OCI-LY7 (cell line): ENCODE measurements around the gene MYBPHL. TPM values are rescaled to one million over a fixed set of nuclear protein-coding genes. Genes with fewer than 3 reads are reported as not detected.
A peak's percentile ranks its signal among the peaks of the same experiment; 100 is the strongest.

Experiments
- BruUV-seq: library from RNA; stranded (reverse); fragments of 400-500 nt; replicated peaks from 2 replicates; lab custom pipeline; 2021; lab: Mats Ljungman, UMichigan
- CTCF ChIA-PET: fragments of 300-600 bp; sonication (Branson Sonifier 250); formaldehyde crosslinking; loops from one replicate; lab custom pipeline; 2022; ENCODE audit warnings: antibody characterized with exemption; ENCODE audit not compliant: unreplicated experiment; lab: Charles Lee
- POLR2A ChIA-PET: fragments of 300-600 bp; sonication (Branson Sonifier 250); formaldehyde crosslinking; loops from one replicate; lab custom pipeline; 2022; ENCODE audit warnings: antibody characterized with exemption; lab: Charles Lee
- DNase-seq: peaks from one replicate; pipeline ENCODE4 v3.0.0-alpha.2; 2015; ENCODE audit warnings: low spot score
- H2AFZ ChIP-seq: fragments of 200-600 bp; sonication (generic), shearing (Covaris generic); 2 replicates; pipeline ENCODE4 v1.6.1; 2014; ENCODE audit warnings: mild to moderate bottlenecking, antibody characterized with exemption, low read length, moderate library complexity
- H3K27ac ChIP-seq: fragments of 200-600 bp; sonication (generic); 2 replicates; pipeline ENCODE4 v1.5.1; 2014; ENCODE audit warnings: mixed run types, low read depth, mild to moderate bottlenecking, moderate library complexity, low read length, inconsistent platforms; ENCODE audit not compliant: poor library complexity, severe bottlenecking
- H3K36me3 ChIP-seq: fragments of 200-600 bp; sonication (generic); 2 replicates; pipeline ENCODE4 v1.6.1; 2014; ENCODE audit warnings: mild to moderate bottlenecking, antibody characterized with exemption, low read length, moderate library complexity, mixed read lengths; ENCODE audit not compliant: insufficient read depth
- H3K4me1 ChIP-seq: fragments of 200-600 bp; sonication (generic); 2 replicates; pipeline ENCODE4 v1.5.1; 2014; ENCODE audit warnings: mild to moderate bottlenecking, low read length; ENCODE audit not compliant: insufficient read depth, poor library complexity, severe bottlenecking
- H3K4me2 ChIP-seq: fragments of 200-600 bp; sonication (generic); 2 replicates; pipeline ENCODE4 v1.6.1; 2014; ENCODE audit warnings: mild to moderate bottlenecking, low read length
- H3K4me3 ChIP-seq: fragments of 200-600 bp; sonication (generic); 2 replicates; pipeline ENCODE4 v1.5.1; 2014; ENCODE audit warnings: mild to moderate bottlenecking, low read depth, low read length; ENCODE audit not compliant: poor library complexity, severe bottlenecking
- H3K79me2 ChIP-seq: fragments of 200-600 bp; sonication (generic); 2 replicates; pipeline ENCODE4 v1.6.1; 2016; ENCODE audit warnings: low read depth, mild to moderate bottlenecking, low read length, moderate library complexity, mixed read lengths; ENCODE audit not compliant: insufficient read depth
- H3K9me2 ChIP-seq: fragments of 200-600 bp; sonication (generic); 2 replicates; pipeline ENCODE4 v1.6.1; 2016; ENCODE audit warnings: mild to moderate bottlenecking, low read length, mixed read lengths; ENCODE audit not compliant: insufficient read depth
- H3K9me3 ChIP-seq: fragments of 200-600 bp; sonication (generic); 2 replicates; pipeline ENCODE4 v1.6.1; 2014; ENCODE audit warnings: mild to moderate bottlenecking, mixed run types, low read length, mixed read lengths
- H4K20me1 ChIP-seq: fragments of 200-600 bp; sonication (generic); 2 replicates; pipeline ENCODE4 v1.6.1; 2014; ENCODE audit warnings: mild to moderate bottlenecking, antibody characterized with exemption, low read length, moderate library complexity, mixed read lengths; ENCODE audit not compliant: insufficient read depth
- CTCF ChIP-seq: fragments of 200-600 bp; sonication (generic); conservative IDR thresholded peaks from 2 replicates; pipeline ENCODE4 v1.5.1; 2014; ENCODE audit warnings: mild to moderate bottlenecking, antibody characterized with exemption, low read length, moderate library complexity, mixed read lengths
- EZH2phosphoT487 ChIP-seq: fragments of 200-600 bp; sonication (generic); IDR thresholded peaks from 2 replicates; pipeline ENCODE4 v1.6.1; 2018; ENCODE audit warnings: low read depth, borderline replicate concordance, mild to moderate bottlenecking, mixed run types, antibody characterized with exemption, low read length, moderate library complexity, mixed read lengths
- intact Hi-C: fragments of 100-400 bp; cut with micrococcal nuclease; formaldehyde crosslinking; loops from one replicate; pipeline ENCODE4 v1.10.0; 2022; ENCODE audit not compliant: unreplicated experiment
- total RNA-seq, 2 experiments: library from RNA; depleted of rRNA in 1 of 2; stranded (reverse); fragments of >200 nt in 1 of 2; shearing (Covaris generic) in 1 of 2; gene quantifications; 2 replicates each; pipeline ENCODE4 v1.2.3, GENCODE V29; 2014 to 2022

Gene MYBPHL
- total RNA-seq, 2 experiments from 2014 or later = 0.16 TPM; not detected in 1

- H2AFZ ChIP-seq = peak overlapping the region; percentile 80
- H3K4me2 ChIP-seq = peak overlapping the region; percentile 83
- H3K4me3 ChIP-seq = peak overlapping the region; percentile 64
- BruUV-seq = no TSS peak
- H3K4me1 ChIP-seq = peaks cover 30% of the 10 kb centered on the region
- H3K27ac ChIP-seq = peak overlapping the region; percentile 54
- no peaks in the 10 kb centered on the region for H3K36me3 ChIP-seq
- H3K9me2 ChIP-seq = no peaks in the 10 kb centered on the region
- H3K9me3 ChIP-seq = no peaks in the 10 kb centered on the region
- TF ChIP-seq CTCF = no peak
- TF ChIP-seq EZH2phosphoT487 = no peak
- H3K79me2 ChIP-seq = no peaks in the 10 kb centered on the region
- CTCF ChIA-PET = interaction anchor here (0.6 to 1.2 kb wide), 2 partner anchors 14 to 279 kb away, joined by 3 read pairs; no protein-coding TSS in a partner anchor
- intact Hi-C loops = no loop called here
- POLR2A ChIA-PET = interaction anchor here (0.9 to 1.8 kb wide), 9 partner anchors 12 to 230 kb away, joined by 3 to 10 read pairs (median 4); partner anchors contain the start of genes ATXN7L2, PSMA5, PSRC1 and SORT1
- no peaks in the 10 kb centered on the region for H4K20me1 ChIP-seq
- DNase-seq = peak; percentile 73
Observed at GRCh38 chr1:109252893-109253802, 53.7 kb downstream of the MYBPHL start.

- Histone ChIP-seq H4K20me1 (no peaks in the 10 kb centered on the region), H3K4me3 (no peak overlapping the region), H3K4me2 (no peak overlapping the region), H3K4me1 (peaks cover 30% of the 10 kb centered on the region), H2AFZ (no peak overlapping the region), H3K79me2 (no peaks in the 10 kb centered on the region), H3K27ac (no peak overlapping the region), H3K9me3 (no peaks in the 10 kb centered on the region), H3K36me3 (no peaks in the 10 kb centered on the region), H3K9me2 (no peaks in the 10 kb centered on the region)
- TSS peak; percentile 60 for BruUV-seq
- POLR2A ChIA-PET = interaction anchor here (1.3 kb wide), 1 partner anchor 231 kb away, joined by 4 read pairs; the partner anchor contains the start of gene ATXN7L2
- TF ChIP-seq EZH2phosphoT487 (no peak), CTCF (no peak)
- CTCF ChIA-PET = no interaction called here
- intact Hi-C loops = no loop called here
- DNase-seq = no peak
Observed at GRCh38 chr1:109252167-109252892, 54.5 kb downstream of the MYBPHL start.
